ENCODE measurements around the gene HNRNPR. TPM values are rescaled to one million over a fixed set of nuclear protein-coding genes. Genes with fewer than 3 reads are reported as not detected.
A peak's percentile ranks its signal among the peaks of the same experiment; 100 is the strongest.
"Not testable (repeated sequence)": the region's sequence is repeated elsewhere in the genome, so short reads cannot be mapped to it uniquely, and the experiment has no call there.

Gene HNRNPR
- total RNA-seq, 1 donor: 70.6 TPM

DNA sequence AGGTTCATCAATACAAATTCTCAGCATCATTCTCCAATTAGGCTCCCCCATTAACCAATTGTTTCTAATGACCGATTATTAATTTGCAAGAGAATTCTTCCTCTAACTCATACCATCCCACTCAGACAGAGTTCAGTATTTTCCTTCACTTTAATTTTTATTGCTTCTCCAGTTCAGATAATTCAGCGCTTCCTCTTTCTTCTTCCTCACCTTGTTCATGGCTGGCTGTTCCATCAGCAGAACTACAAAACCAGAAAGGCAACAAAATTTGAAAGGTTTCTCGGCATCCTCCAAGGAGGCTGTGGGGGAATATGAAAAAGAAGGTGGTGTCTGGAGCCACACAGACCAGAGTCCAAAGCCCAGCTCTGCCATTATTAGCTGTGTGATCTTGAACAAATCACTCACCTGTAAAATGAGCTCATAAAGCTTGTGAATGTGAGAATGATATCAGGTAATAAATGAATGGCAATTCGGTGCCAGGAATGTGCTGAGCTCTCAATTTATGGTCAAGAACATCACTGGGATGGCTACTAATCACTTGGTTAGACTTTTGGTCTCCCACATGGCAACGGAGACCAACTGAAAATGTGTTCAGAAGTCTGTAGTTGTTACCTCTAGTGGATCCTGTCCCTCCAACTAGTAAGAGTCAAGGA, 37.3 kb upstream of the HNRNPR start:
- Histone ChIP-seq H3K4me2 (ENCODE audit: insufficient read depth, low read length) (no peak overlapping the region), H3K27me3 (ENCODE audit: insufficient read depth, low read length) (no peaks in the 10 kb centered on the region), H3K36me3 (ENCODE audit: insufficient read depth, low read length) (no peaks in the 10 kb centered on the region), H3K79me2 (ENCODE audit: insufficient read depth, low read length) (no peaks in the 10 kb centered on the region), H2AFZ (ENCODE audit: low read length) (no peak overlapping the region), H3K4me1 (ENCODE audit: insufficient read depth, low read length) (peaks cover 20% of the 10 kb centered on the region), H3K27ac (ENCODE audit: low read depth, low read length) (no peak overlapping the region), H3K9me3 (ENCODE audit: low read depth, low read length) (no peaks in the 10 kb centered on the region), H3K4me3 (ENCODE audit: insufficient read depth, low read length) (no peak overlapping the region), H4K20me1 (ENCODE audit: insufficient read depth, low read length) (no peaks in the 10 kb centered on the region)
- DNase-seq (ENCODE audit: insufficient read length, low spot score, missing footprints): no peak
- TF ChIP-seq, protein P1, sequence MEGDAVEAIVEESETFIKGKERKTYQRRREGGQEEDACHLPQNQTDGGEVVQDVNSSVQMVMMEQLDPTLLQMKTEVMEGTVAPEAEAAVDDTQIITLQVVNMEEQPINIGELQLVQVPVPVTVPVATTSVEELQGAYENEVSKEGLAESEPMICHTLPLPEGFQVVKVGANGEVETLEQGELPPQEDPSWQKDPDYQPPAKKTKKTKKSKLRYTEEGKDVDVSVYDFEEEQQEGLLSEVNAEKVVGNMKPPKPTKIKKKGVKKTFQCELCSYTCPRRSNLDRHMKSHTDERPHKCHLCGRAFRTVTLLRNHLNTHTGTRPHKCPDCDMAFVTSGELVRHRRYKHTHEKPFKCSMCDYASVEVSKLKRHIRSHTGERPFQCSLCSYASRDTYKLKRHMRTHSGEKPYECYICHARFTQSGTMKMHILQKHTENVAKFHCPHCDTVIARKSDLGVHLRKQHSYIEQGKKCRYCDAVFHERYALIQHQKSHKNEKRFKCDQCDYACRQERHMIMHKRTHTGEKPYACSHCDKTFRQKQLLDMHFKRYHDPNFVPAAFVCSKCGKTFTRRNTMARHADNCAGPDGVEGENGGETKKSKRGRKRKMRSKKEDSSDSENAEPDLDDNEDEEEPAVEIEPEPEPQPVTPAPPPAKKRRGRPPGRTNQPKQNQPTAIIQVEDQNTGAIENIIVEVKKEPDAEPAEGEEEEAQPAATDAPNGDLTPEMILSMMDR (IDR thresholded peaks at IDR 0.05; ENCODE audit: extremely low read depth, low read depth, low read length): no peak

- no peak for DNase-seq (ENCODE audit: insufficient read length, low spot score, missing footprints)
- Histone ChIP-seq H3K79me2 (ENCODE audit: insufficient read depth, low read length) (no peaks in the 10 kb centered on the region), H4K20me1 (ENCODE audit: insufficient read depth, low read length) (no peaks in the 10 kb centered on the region), H3K27ac (ENCODE audit: low read depth, low read length) (no peak overlapping the region), H2AFZ (ENCODE audit: low read length) (no peak overlapping the region), H3K9me3 (ENCODE audit: low read depth, low read length) (no peaks in the 10 kb centered on the region), H3K36me3 (ENCODE audit: insufficient read depth, low read length) (no peaks in the 10 kb centered on the region), H3K4me2 (ENCODE audit: insufficient read depth, low read length) (no peak overlapping the region), H3K4me1 (ENCODE audit: insufficient read depth, low read length) (peaks cover 22% of the 10 kb centered on the region), H3K27me3 (ENCODE audit: insufficient read depth, low read length) (no peaks in the 10 kb centered on the region), H3K4me3 (ENCODE audit: insufficient read depth, low read length) (no peak overlapping the region)
- TF ChIP-seq, protein P1 (IDR thresholded peaks at IDR 0.05; ENCODE audit: extremely low read depth, low read depth, low read length): no peak
These were observed 36.6 kb upstream of the HNRNPR start for GRCh38 chr1:23380719-23381118.

GRCh38 chr1:23380236-23380635, 36.2 kb upstream of the HNRNPR start:
- not testable (repeated sequence) for H3K9me3 ChIP-seq (ENCODE audit: low read depth, low read length); H3K27me3 ChIP-seq (ENCODE audit: insufficient read depth, low read length); H2AFZ ChIP-seq (ENCODE audit: low read length); H3K4me2 ChIP-seq (ENCODE audit: insufficient read depth, low read length); H3K27ac ChIP-seq (ENCODE audit: low read depth, low read length); H3K79me2 ChIP-seq (ENCODE audit: insufficient read depth, low read length); H3K36me3 ChIP-seq (ENCODE audit: insufficient read depth, low read length); H3K4me3 ChIP-seq (ENCODE audit: insufficient read depth, low read length); H4K20me1 ChIP-seq (ENCODE audit: insufficient read depth, low read length); DNase-seq (ENCODE audit: insufficient read length, low spot score, missing footprints)
- H3K4me1 ChIP-seq (ENCODE audit: insufficient read depth, low read length): peaks cover 22% of the 10 kb centered on the region

GRCh38 chr1:23376890-23377811, 33.1 kb upstream of the HNRNPR start:
- no peaks in the 10 kb centered on the region for H4K20me1 ChIP-seq (ENCODE audit: insufficient read depth, low read length)
- peak overlapping the region; percentile 42 for H2AFZ ChIP-seq (ENCODE audit: low read length)
- peaks cover 18% of the 10 kb centered on the region for H3K4me1 ChIP-seq (ENCODE audit: insufficient read depth, low read length)
- peaks cover under 1% of the 10 kb centered on the region for H3K79me2 ChIP-seq (ENCODE audit: insufficient read depth, low read length)
- TF ChIP-seq, protein P1 (IDR thresholded peaks at IDR 0.05; ENCODE audit: extremely low read depth, low read depth, low read length): no peak
- H3K36me3 ChIP-seq (ENCODE audit: insufficient read depth, low read length): peaks cover 1% of the 10 kb centered on the region
- H3K9me3 ChIP-seq (ENCODE audit: low read depth, low read length): no peaks in the 10 kb centered on the region
- peak; percentile 92 for DNase-seq (ENCODE audit: insufficient read length, low spot score, missing footprints)
- no peaks in the 10 kb centered on the region for H3K27me3 ChIP-seq (ENCODE audit: insufficient read depth, low read length)
- H3K4me3 ChIP-seq (ENCODE audit: insufficient read depth, low read length): no peak overlapping the region
- H3K27ac ChIP-seq (ENCODE audit: low read depth, low read length): peak overlapping the region; percentile 86
- H3K4me2 ChIP-seq (ENCODE audit: insufficient read depth, low read length): peak overlapping the region; percentile 35

DNA sequence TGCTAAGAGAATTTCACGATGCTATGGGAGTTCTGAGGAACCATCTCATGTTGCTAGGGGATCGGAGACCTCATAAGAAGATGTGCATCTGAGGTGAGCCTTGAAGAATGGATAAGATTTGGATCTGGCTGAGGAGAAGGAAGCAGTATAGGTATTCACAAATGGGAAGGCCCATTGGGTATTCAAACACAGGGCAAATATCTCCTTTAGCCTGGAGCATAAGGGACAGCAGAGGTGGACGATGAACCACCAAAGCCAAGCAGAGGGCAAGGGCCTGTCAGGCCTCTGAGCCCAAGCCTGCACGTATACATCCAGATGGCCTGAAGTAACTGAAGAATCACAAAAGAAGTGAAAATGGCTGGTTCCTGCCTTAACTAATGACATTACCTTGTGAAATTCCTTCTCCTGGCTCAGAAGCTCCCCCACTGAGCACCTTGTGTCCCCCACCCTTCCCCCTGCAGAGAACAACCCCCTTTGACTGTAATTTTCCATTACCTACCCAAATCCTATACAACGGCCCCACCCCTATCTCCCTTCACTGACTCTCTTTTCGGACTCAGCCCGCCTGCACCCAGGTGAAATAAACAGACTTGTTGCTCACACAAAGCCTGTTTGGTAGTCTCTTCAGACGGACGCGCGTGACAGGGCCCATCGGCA, 30.1 kb upstream of the HNRNPR start:
- not testable (repeated sequence) for H3K36me3 ChIP-seq (ENCODE audit: insufficient read depth, low read length)

More for the DNA sequence above, 30.1 kb upstream of the HNRNPR start:
- not testable (repeated sequence) for H3K27ac ChIP-seq (ENCODE audit: low read depth, low read length); H4K20me1 ChIP-seq (ENCODE audit: insufficient read depth, low read length); DNase-seq (ENCODE audit: insufficient read length, low spot score, missing footprints); H2AFZ ChIP-seq (ENCODE audit: low read length); H3K4me3 ChIP-seq (ENCODE audit: insufficient read depth, low read length); H3K9me3 ChIP-seq (ENCODE audit: low read depth, low read length); H3K27me3 ChIP-seq (ENCODE audit: insufficient read depth, low read length); H3K4me2 ChIP-seq (ENCODE audit: insufficient read depth, low read length)
- peaks cover 20% of the 10 kb centered on the region for H3K79me2 ChIP-seq (ENCODE audit: insufficient read depth, low read length)
- H3K4me1 ChIP-seq (ENCODE audit: insufficient read depth, low read length): peaks cover 37% of the 10 kb centered on the region

All from osteoblast (primary cell).